ENCODE data around the gene ZNF398. TPM values are rescaled to one million over a fixed set of nuclear protein-coding genes. Genes with fewer than 3 reads are reported as not detected.
"Not testable (repeated sequence)": the region's sequence is repeated elsewhere in the genome, so short reads cannot be mapped to it uniquely, and the experiment has no call there.

Gene ZNF398
- total RNA-seq, 1 donor from 2014 or later, result 16.6 TPM

- H3K36me3 Mint-ChIP-seq (ENCODE audit: low read depth, unreplicated experiment), result peaks cover 3% of the 10 kb centered on the region
- peaks cover 11% of the 10 kb centered on the region for H3K4me1 Mint-ChIP-seq (ENCODE audit: low read depth, unreplicated experiment)
- Histone ChIP-seq H3K79me2 (ENCODE audit: insufficient read depth, low read length) (no peaks in the 10 kb centered on the region), H3K4me2 (ENCODE audit: low read length) (no peak overlapping the region), H3K27ac (ENCODE audit: low read depth, low read length) (no peak overlapping the region), H3K9ac (ENCODE audit: low read length) (no peak overlapping the region), H4K20me1 (ENCODE audit: insufficient read depth, low read length) (no peaks in the 10 kb centered on the region), H3K27me3 (ENCODE audit: insufficient read depth, low read length) (no peaks in the 10 kb centered on the region), H2AFZ (ENCODE audit: low read depth, low read length) (no peak overlapping the region), H3K9me3 (ENCODE audit: insufficient read depth, low read depth, low read length) (no peaks in the 10 kb centered on the region), H3K4me1 (ENCODE audit: insufficient read depth, low read length) (no peaks in the 10 kb centered on the region), H3K36me3 (ENCODE audit: insufficient read depth, low read length) (no peaks in the 10 kb centered on the region), H3K4me3 (ENCODE audit: insufficient read depth, low read depth, low read length) (no peak overlapping the region)
- DNase-seq (ENCODE audit: low read depth) (no peak), FAIRE-seq (no peak)
- no peaks in the 10 kb centered on the region for H3K27me3 Mint-ChIP-seq (ENCODE audit: low read depth, unreplicated experiment)
- H3K27ac Mint-ChIP-seq (ENCODE audit: unreplicated experiment), result no peak overlapping the region
- TF ChIP-seq EZH2 (IDR thresholded peaks at IDR 0.05; ENCODE audit: insufficient read depth, low read length) (no peak), CTCF (IDR thresholded peaks at IDR 0.05; ENCODE audit: insufficient read depth, low read depth, low read length) (no peak)
- no peak overlapping the region for H3K4me3 Mint-ChIP-seq (ENCODE audit: unreplicated experiment)
- H3K9me3 Mint-ChIP-seq (ENCODE audit: unreplicated experiment), result no peaks in the 10 kb centered on the region
Observed at GRCh38 chr7:149140831-149141230, 6.4 kb upstream of the ZNF398 start.

- Mint-ChIP-seq H3K9me3 (ENCODE audit: unreplicated experiment) (no peaks in the 10 kb centered on the region), H3K4me1 (ENCODE audit: low read depth, unreplicated experiment) (peaks cover 13% of the 10 kb centered on the region), H3K36me3 (ENCODE audit: low read depth, unreplicated experiment) (peaks cover 3% of the 10 kb centered on the region), H3K27ac (ENCODE audit: unreplicated experiment) (no peak overlapping the region), H3K4me3 (ENCODE audit: unreplicated experiment) (no peak overlapping the region), H3K27me3 (ENCODE audit: low read depth, unreplicated experiment) (no peaks in the 10 kb centered on the region)
- H4K20me1 ChIP-seq (ENCODE audit: insufficient read depth, low read length), result no peaks in the 10 kb centered on the region
- H3K9me3 ChIP-seq (ENCODE audit: insufficient read depth, low read depth, low read length), result no peaks in the 10 kb centered on the region
- no peak overlapping the region for H3K27ac ChIP-seq (ENCODE audit: low read depth, low read length)
- no peaks in the 10 kb centered on the region for H3K79me2 ChIP-seq (ENCODE audit: insufficient read depth, low read length)
- no peaks in the 10 kb centered on the region for H3K27me3 ChIP-seq (ENCODE audit: insufficient read depth, low read length)
- no peak overlapping the region for H3K4me2 ChIP-seq (ENCODE audit: low read length)
- H2AFZ ChIP-seq (ENCODE audit: low read depth, low read length), result no peak overlapping the region
- H3K4me3 ChIP-seq (ENCODE audit: insufficient read depth, low read depth, low read length), result no peak overlapping the region
- H3K36me3 ChIP-seq (ENCODE audit: insufficient read depth, low read length), result no peaks in the 10 kb centered on the region
- DNase-seq (ENCODE audit: low read depth) (no peak), FAIRE-seq (no peak)
- H3K4me1 ChIP-seq (ENCODE audit: insufficient read depth, low read length), result peaks cover 2% of the 10 kb centered on the region
- TF ChIP-seq CTCF (IDR thresholded peaks at IDR 0.05; ENCODE audit: insufficient read depth, low read depth, low read length) (no peak), EZH2 (IDR thresholded peaks at IDR 0.05; ENCODE audit: insufficient read depth, low read length) (no peak)
- no peak overlapping the region for H3K9ac ChIP-seq (ENCODE audit: low read length)
Observed at GRCh38 chr7:149141893-149142292, 5.4 kb upstream of the ZNF398 start.

GRCh38 chr7:149144436-149144922 lies 2.8 kb upstream of the ZNF398 start:
- H3K4me2 ChIP-seq (ENCODE audit: low read length); H3K4me3 ChIP-seq (ENCODE audit: insufficient read depth, low read depth, low read length); H3K9me3 Mint-ChIP-seq (ENCODE audit: unreplicated experiment); H3K27me3 ChIP-seq (ENCODE audit: insufficient read depth, low read length); H3K36me3 Mint-ChIP-seq (ENCODE audit: low read depth, unreplicated experiment); H3K27ac ChIP-seq (ENCODE audit: low read depth, low read length); FAIRE-seq; H3K4me3 Mint-ChIP-seq (ENCODE audit: unreplicated experiment); H3K27me3 Mint-ChIP-seq (ENCODE audit: low read depth, unreplicated experiment); H3K36me3 ChIP-seq (ENCODE audit: insufficient read depth, low read length); DNase-seq (ENCODE audit: low read depth); H3K4me1 ChIP-seq (ENCODE audit: insufficient read depth, low read length); H3K9me3 ChIP-seq (ENCODE audit: insufficient read depth, low read depth, low read length); H2AFZ ChIP-seq (ENCODE audit: low read depth, low read length); H4K20me1 ChIP-seq (ENCODE audit: insufficient read depth, low read length); H3K9ac ChIP-seq (ENCODE audit: low read length): not testable (repeated sequence)
- Mint-ChIP-seq H3K4me1 (ENCODE audit: low read depth, unreplicated experiment) (peaks cover 15% of the 10 kb centered on the region), H3K27ac (ENCODE audit: unreplicated experiment) (peak overlapping the region; percentile 41)
- H3K79me2 ChIP-seq (ENCODE audit: insufficient read depth, low read length), result peaks cover 20% of the 10 kb centered on the region

Measured in astrocyte (in vitro differentiated cells and primary cell).